Measurements from ENCODE around the gene MYRF. TPM values are rescaled to one million over a fixed set of nuclear protein-coding genes. Genes with fewer than 3 reads are reported as not detected.

MYRF gene
- total and polyA plus RNA-seq, 2 donors (not counting 3 experiments of a cell fraction or from before 2014, with no cell fraction given), result 0.82 to 0.98 TPM

- H3K79me2 ChIP-seq (ENCODE audit: control insufficient read depth, insufficient read depth, low read length), result no peaks in the 10 kb centered on the region
- no peaks in the 10 kb centered on the region for H3K36me3 ChIP-seq (ENCODE audit: control insufficient read depth in 2 of 2, extremely low read depth in 1 of 2, insufficient read depth in 2 of 2, low read length in 2 of 2)
- dilution Hi-C loops (cut with MboI; ENCODE audit: extremely low pct_ligation_motif_present, low sequenced_read_pairs) (no loop called here), intact Hi-C loops (cut with micrococcal nuclease) (no loop called here)
- no peak for TF ChIP-seq FOS (IDR thresholded peaks at IDR 0.05; ENCODE audit: borderline replicate concordance, insufficient read depth, low read length)
- TF ChIP-seq JUN (IDR thresholded peaks at IDR 0.05; ENCODE audit: borderline replicate concordance, insufficient read depth, insufficient read length, low read depth), result no peak
- TF ChIP-seq GATA2 (IDR thresholded peaks at IDR 0.05; ENCODE audit: insufficient read depth, insufficient read length, low read depth, low read length), result no peak
- TF ChIP-seq, protein P1, sequence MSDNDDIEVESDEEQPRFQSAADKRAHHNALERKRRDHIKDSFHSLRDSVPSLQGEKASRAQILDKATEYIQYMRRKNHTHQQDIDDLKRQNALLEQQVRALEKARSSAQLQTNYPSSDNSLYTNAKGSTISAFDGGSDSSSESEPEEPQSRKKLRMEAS (IDR thresholded peaks at IDR 0.05; ENCODE audit: insufficient read depth, insufficient read length), result no peak
- no peak for TF ChIP-seq POLR2A (IDR thresholded peaks at IDR 0.05; ENCODE audit: low read depth, low read length)
- TF ChIP-seq POLR2AphosphoS5 (IDR thresholded peaks at IDR 0.05; ENCODE audit: insufficient read depth, low read depth, low read length), result no peak
- TF ChIP-seq EZH2 (IDR thresholded peaks at IDR 0.05; ENCODE audit: borderline replicate concordance, low read depth, low read length, severe bottlenecking), result no peak
- no peak for TF ChIP-seq CTCF (IDR thresholded peaks at IDR 0.05; ENCODE audit: extremely low read depth in 1 of 2, insufficient read depth in 1 of 2, low read depth in 1 of 2, low read length in 2 of 2)
- TF ChIP-seq MYC (IDR thresholded peaks at IDR 0.05; ENCODE audit: low read depth, low read length), result no peak
- no peak overlapping the region for H2AFZ ChIP-seq (ENCODE audit: low read depth, low read length)
- no peak overlapping the region for H3K9ac ChIP-seq (replicated peaks; ENCODE audit: extremely low read depth, insufficient read depth, low read length)
- CTCF ChIA-PET, result interaction anchor here (0.8 to 4.1 kb wide), 4 partner anchors 8 to 26 kb away, joined by 3 to 91 read pairs (median 5); no protein-coding TSS in a partner anchor
- no peak overlapping the region for H3K27ac ChIP-seq (ENCODE audit: insufficient read depth, low read depth, low read length)
- H3K4me3 ChIP-seq (replicated peaks in 1 of 3; ENCODE audit: insufficient read depth in 1 of 3, low read depth in 1 of 3, low read length in 3 of 3), result no peak overlapping the region
- H3K9me1 ChIP-seq (replicated peaks; ENCODE audit: control insufficient read depth, extremely low read depth, insufficient read depth, low read length), result no peaks in the 10 kb centered on the region
- H3K4me2 ChIP-seq (ENCODE audit: insufficient read depth, low read length), result no peak overlapping the region
- DNase-seq (ENCODE audit: low read depth, low spot score) (no peak), FAIRE-seq (no peak)
- POLR2A ChIA-PET, result no interaction called here
- no peaks in the 10 kb centered on the region for H4K20me1 ChIP-seq (replicated peaks; ENCODE audit: control insufficient read depth, extremely low read depth, insufficient read depth, low read length)
- H3K4me1 ChIP-seq (ENCODE audit: control insufficient read depth, extremely low read depth, insufficient read depth, low read length), result peaks cover 6% of the 10 kb centered on the region
- H3K27me3 ChIP-seq (ENCODE audit: control insufficient read depth in 2 of 2, insufficient read depth in 2 of 2, low read length in 2 of 2), result no peaks in the 10 kb centered on the region
- no TSS peak for BruUV-seq (replicated peaks)
- H3K9me3 ChIP-seq (replicated peaks; ENCODE audit: control insufficient read depth, insufficient read depth, low read length), result no peaks in the 10 kb centered on the region
Observed at GRCh38 chr11:61775106-61775505, 22.7 kb downstream of the MYRF start.
